ENCODE measurements around the gene FOXA1.

FOXA1 gene

GRCh38 chr14:37589715-37590427, 5.2 kb downstream of the FOXA1 start:
- DNase-seq (ENCODE audit: low read depth), result no peak

- DNase-seq (ENCODE audit: low read depth), result no peak
Measured at GRCh38 chr14:37588956-37589714, 5.9 kb downstream of the FOXA1 start.

- DNase-seq (ENCODE audit: low read depth), result no peak
Measured at GRCh38 chr14:37588667-37588955, 6.4 kb downstream of the FOXA1 start.

GRCh38 chr14:37587881-37588666, 7.0 kb downstream of the FOXA1 start:
- no peak for DNase-seq (ENCODE audit: low read depth)

- DNase-seq (ENCODE audit: low read depth), result no peak
Measured at GRCh38 chr14:37587131-37587803, 7.8 kb downstream of the FOXA1 start.

GRCh38 chr14:37586797-37587130, 8.3 kb downstream of the FOXA1 start:
- DNase-seq (ENCODE audit: low read depth), result no peak

GRCh38 chr14:37585971-37586796, 8.9 kb downstream of the FOXA1 start:
- no peak for DNase-seq (ENCODE audit: low read depth)

- no peak for DNase-seq (ENCODE audit: low read depth)
Measured at GRCh38 chr14:37585101-37585511, 9.9 kb downstream of the FOXA1 start.

GRCh38 chr14:37584211-37585100, 10.6 kb downstream of the FOXA1 start:
- no peak for DNase-seq (ENCODE audit: low read depth)

- DNase-seq (ENCODE audit: low read depth), result no peak
Measured at GRCh38 chr14:37583358-37584210, 11.5 kb downstream of the FOXA1 start.

- DNase-seq (ENCODE audit: low read depth), result no peak
Measured at GRCh38 chr14:37580146-37580545, 14.9 kb downstream of the FOXA1 start.

GRCh38 chr14:37579274-37579673, 15.8 kb downstream of the FOXA1 start:
- no peak for DNase-seq (ENCODE audit: low read depth)

GRCh38 chr14:37573356-37573755, 21.7 kb downstream of the FOXA1 start:
- DNase-seq (ENCODE audit: low read depth), result no peak

- no peak for DNase-seq (ENCODE audit: low read depth)
Measured at GRCh38 chr14:37571391-37571790, 23.7 kb downstream of the FOXA1 start.

- DNase-seq (ENCODE audit: low read depth), result no peak
Measured at GRCh38 chr14:37569729-37570128, 25.3 kb downstream of the FOXA1 start.

GRCh38 chr14:37566811-37567371, 28.2 kb downstream of the FOXA1 start:
- DNase-seq (ENCODE audit: low read depth), result no peak

- DNase-seq (ENCODE audit: low read depth), result no peak
Measured at GRCh38 chr14:37565550-37565949, 29.5 kb downstream of the FOXA1 start.

- DNase-seq (ENCODE audit: low read depth), result no peak
Measured at GRCh38 chr14:37563189-37563588, 31.9 kb downstream of the FOXA1 start.

- DNase-seq (ENCODE audit: low read depth), result no peak
Measured at GRCh38 chr14:37559386-37559785, 35.7 kb downstream of the FOXA1 start.
